SH-SY5Y (cell line): ENCODE results near the gene TMEM232.

ENCODE experiments used
- GATA2 ChIP-seq: IDR thresholded peaks from 2 replicates; pipeline ENCODE4 v1.6.1; 2011; ENCODE audit warnings: mild to moderate bottlenecking, low read depth, low read length
- GATA3 ChIP-seq: IDR thresholded peaks from 2 replicates; pipeline ENCODE4 v1.6.1; 2011; ENCODE audit warnings: low read depth, mild to moderate bottlenecking, low read length, moderate library complexity

The TMEM232 gene

GRCh38 chr5:110463106-110463505 lies 263.4 kb downstream of the TMEM232 start:
- no peak for TF ChIP-seq GATA3
- TF ChIP-seq GATA2, result no peak

GRCh38 chr5:110460837-110461236 lies 265.6 kb downstream of the TMEM232 start:
- TF ChIP-seq GATA2, result no peak

DNA sequence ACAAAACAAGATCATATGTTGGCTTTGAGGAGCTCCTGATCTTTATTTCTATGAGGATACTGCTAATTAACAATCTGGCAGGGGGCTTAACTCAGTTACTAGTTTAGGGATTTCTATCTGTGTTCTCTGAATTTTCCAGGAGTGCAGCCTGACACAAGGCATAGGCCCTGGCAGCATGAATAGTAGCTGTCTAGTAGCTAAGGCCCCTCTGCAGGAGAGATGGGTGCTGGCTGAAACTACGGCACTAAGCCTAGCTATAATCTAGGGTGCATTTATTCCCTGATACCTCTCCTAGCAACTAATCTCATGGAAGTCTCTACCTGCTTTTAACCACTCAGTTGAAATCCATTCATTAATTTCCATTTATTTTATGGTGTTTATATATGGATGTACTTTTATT lies 268.2 kb downstream of the TMEM232 start:
- no peak for TF ChIP-seq GATA2

DNA sequence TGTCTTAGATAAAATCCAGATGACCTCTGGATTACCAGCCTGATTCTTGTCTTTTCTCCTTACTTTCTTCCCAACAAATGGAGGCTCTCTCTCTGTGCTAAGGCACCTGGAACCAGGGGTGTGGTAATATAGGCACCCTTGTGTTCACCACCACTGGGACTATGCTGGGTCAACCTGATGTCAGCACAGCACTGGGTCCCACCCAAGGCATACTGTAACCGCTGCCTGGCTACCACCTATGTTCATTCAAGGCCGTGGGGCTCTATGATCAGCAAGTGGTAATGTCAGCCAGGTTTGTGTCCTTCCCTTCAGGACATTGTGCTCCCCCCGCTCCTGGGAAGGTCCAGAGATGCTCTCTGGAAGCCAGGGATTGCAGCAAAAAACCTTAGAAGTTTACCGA lies 283.6 kb downstream of the TMEM232 start:
- TF ChIP-seq GATA3 (no peak), GATA2 (no peak)

- no peak for TF ChIP-seq GATA2
- no peak for TF ChIP-seq GATA3
Observed at GRCh38 chr5:110441035-110441434, 285.4 kb downstream of the TMEM232 start.

- TF ChIP-seq GATA3 (no peak), GATA2 (no peak)
Observed at GRCh38 chr5:110440058-110440457, 286.4 kb downstream of the TMEM232 start.

DNA sequence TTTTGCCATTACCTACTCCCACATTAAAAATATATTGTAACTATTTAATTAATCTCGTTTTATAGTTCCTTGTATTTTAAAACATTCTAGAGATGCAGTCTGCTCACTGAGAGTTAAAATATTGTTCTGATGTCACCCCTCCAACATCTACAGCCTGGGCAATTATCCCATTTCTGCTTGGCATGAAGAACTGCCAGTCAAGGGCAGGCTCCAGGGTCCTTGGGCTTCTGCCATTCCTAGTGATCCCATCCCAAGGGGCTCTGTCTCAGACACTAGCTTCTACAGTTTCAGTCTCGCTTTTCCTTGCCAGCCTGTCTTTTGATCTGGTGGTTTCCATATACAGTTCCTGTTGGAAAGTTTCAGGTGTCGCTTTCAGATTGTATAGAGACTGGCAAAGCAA lies 287.2 kb downstream of the TMEM232 start:
- TF ChIP-seq GATA3 (no peak), GATA2 (no peak)

- TF ChIP-seq GATA3 (no peak), GATA2 (no peak)
Observed at GRCh38 chr5:110435207-110435606, 291.3 kb downstream of the TMEM232 start.

GRCh38 chr5:110431603-110432002 lies 294.9 kb downstream of the TMEM232 start:
- TF ChIP-seq GATA3 (no peak), GATA2 (no peak)

GRCh38 chr5:110414360-110414759 lies 312.1 kb downstream of the TMEM232 start:
- TF ChIP-seq GATA3, result no peak
- TF ChIP-seq GATA2, result no peak

DNA sequence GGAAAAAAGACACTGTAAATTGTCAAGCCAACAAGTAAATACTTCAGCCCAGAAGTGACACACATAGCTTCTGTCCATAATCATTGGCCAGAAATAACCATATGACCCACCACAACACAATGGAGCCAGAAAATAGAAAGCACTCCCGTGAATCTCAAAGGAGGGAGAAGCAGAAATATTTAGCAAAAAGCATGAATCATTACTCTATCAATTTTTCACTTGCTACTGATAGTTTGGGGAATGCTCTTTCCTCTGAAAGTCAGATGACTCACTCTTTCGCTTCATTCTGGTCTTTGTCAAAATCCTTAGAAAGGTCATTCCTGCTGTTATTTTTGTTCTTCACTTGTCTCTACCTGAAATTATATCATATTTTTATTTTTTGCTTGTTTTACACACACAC lies 312.6 kb downstream of the TMEM232 start:
- TF ChIP-seq GATA3, result no peak
- no peak for TF ChIP-seq GATA2

GRCh38 chr5:110409571-110409970 lies 316.9 kb downstream of the TMEM232 start:
- no peak for TF ChIP-seq GATA2
- no peak for TF ChIP-seq GATA3

DNA sequence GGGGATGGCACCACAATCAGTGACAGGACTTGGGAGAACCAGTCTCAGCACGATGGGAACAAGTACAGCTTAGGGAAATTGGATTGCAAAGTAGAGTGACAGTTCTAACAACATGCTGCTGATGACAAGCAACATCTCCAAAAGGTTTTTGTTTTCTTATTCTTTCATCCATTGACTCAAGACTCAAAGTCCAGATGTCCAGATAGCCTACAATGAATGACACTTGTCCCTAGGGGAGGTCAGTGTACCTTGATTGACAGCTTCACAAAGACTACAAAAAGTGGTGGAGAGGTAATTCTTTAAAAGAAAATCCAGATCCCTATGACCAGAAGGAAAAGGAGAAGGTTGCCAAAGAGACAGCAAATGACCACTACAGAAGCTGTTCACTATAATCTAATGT lies 323.9 kb downstream of the TMEM232 start:
- TF ChIP-seq GATA3 (no peak), GATA2 (no peak)

DNA sequence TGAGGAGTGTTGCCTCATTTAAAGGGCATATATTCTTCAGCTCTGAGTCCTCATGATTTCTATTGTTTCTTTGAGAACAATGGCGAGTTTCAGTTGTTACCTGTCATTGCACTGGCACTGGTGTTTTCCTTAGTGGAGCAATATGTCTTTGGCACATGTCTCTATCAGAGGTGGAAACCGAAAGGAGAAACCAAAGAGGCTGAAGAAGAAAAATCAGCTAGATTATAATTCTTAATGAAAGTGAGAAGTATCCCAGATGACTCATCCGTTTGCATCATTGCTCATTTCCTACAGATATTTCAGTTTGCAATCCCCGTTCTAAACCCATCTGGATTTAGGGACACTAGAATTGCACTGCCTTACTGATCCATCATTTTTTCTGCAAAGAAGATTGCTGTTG lies 324.6 kb downstream of the TMEM232 start:
- no peak for TF ChIP-seq GATA2
- TF ChIP-seq GATA3, result no peak

- TF ChIP-seq GATA3 (no peak), GATA2 (no peak)
Observed at GRCh38 chr5:110398951-110399350, 327.5 kb downstream of the TMEM232 start.

- TF ChIP-seq GATA2 (no peak), GATA3 (no peak)
Observed at GRCh38 chr5:110397281-110397680, 329.2 kb downstream of the TMEM232 start.
